ENCODE measurements around the gene ATP4B.

DNA sequence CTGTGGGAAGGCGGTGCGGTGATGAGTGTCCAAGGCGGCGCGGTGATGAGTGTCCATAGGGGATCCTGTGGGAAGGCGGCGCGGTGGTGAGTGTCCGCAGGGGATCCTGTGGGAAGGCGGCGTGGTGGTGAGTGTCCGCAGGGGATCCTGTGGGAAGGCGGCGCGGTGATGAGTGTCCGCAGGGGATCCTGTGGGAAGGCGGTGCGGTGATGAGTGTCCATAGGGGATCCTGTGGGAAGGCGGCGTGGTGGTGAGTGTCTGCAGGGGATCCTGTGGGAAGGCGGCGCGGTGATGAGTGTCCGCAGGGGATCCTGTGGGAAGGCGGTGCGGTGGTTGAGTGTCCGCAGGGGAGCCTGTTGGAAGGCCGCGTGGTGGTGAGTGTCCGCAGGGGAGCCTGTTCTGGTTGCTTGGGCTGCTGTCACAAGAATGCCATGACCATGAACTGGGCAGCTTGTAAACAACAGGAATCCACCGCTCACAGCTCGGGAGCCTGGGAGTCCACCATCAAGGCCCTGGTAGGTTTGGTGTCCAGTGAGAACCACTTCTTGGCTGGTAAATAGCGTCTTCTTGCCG lies 52.0 kb downstream of the ATP4B start:
- TF ChIP-seq, protein P1, sequence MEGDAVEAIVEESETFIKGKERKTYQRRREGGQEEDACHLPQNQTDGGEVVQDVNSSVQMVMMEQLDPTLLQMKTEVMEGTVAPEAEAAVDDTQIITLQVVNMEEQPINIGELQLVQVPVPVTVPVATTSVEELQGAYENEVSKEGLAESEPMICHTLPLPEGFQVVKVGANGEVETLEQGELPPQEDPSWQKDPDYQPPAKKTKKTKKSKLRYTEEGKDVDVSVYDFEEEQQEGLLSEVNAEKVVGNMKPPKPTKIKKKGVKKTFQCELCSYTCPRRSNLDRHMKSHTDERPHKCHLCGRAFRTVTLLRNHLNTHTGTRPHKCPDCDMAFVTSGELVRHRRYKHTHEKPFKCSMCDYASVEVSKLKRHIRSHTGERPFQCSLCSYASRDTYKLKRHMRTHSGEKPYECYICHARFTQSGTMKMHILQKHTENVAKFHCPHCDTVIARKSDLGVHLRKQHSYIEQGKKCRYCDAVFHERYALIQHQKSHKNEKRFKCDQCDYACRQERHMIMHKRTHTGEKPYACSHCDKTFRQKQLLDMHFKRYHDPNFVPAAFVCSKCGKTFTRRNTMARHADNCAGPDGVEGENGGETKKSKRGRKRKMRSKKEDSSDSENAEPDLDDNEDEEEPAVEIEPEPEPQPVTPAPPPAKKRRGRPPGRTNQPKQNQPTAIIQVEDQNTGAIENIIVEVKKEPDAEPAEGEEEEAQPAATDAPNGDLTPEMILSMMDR (IDR thresholded peaks at IDR 0.05) = no peak
- TF ChIP-seq POLR2A (IDR thresholded peaks at IDR 0.05) = no peak
